HepG2 (cell line): ENCODE data around the gene SELENOH. TPM values are rescaled to one million over a fixed set of nuclear protein-coding genes. Genes with fewer than 3 reads are reported as not detected.
A peak's percentile ranks its signal among the peaks of the same experiment; 100 is the strongest.

ENCODE experiments used
- ARHGAP35 ChIP-seq: sonication (generic); formaldehyde crosslinking; IDR thresholded peaks from 2 replicates; pipeline ENCODE4 v1.9.0; 2022; ENCODE audit warnings: mild to moderate bottlenecking, inconsistent platforms, moderate library complexity, missing genetic modification reagents, borderline replicate concordance
- CENPT ChIP-seq: sonication (generic); formaldehyde crosslinking; IDR thresholded peaks from 2 replicates; pipeline ENCODE4 v1.8.0; 2022; ENCODE audit warnings: low read depth, mild to moderate bottlenecking, moderate library complexity, missing genetic modification reagents
- HMGXB4 ChIP-seq, 2 experiments: sonication (generic) in 1 of 2; formaldehyde crosslinking in 1 of 2; IDR thresholded peaks; 2 replicates each; pipeline versions ENCODE4 v1.4.0 to v1.6.1; 2018 to 2020; ENCODE audit warnings: missing genetic modification reagents in 2 of 2, borderline replicate concordance in 1 of 2, low read depth in 1 of 2, mild to moderate bottlenecking in 1 of 2, missing biosample characterization in 1 of 2
- KDM5A ChIP-seq: fragments of 200-600 bp; sonication (generic); IDR thresholded peaks from 2 replicates; pipeline ENCODE4 v1.7.0; 2018; ENCODE audit warnings: antibody characterized with exemption, mild to moderate bottlenecking, low read length, borderline replicate concordance
- NR2F1 ChIP-seq, 2 experiments: fragments of 450-650 bp in 1 of 2; formaldehyde crosslinking in 1 of 2; IDR thresholded peaks; 2 replicates each; pipeline versions ENCODE4 v1.5.0 to v1.6.1; 2016 to 2020; ENCODE audit warnings: mild to moderate bottlenecking in 1 of 2, missing compliant biosample characterization in 1 of 2, missing genetic modification reagents in 1 of 2, moderate library complexity in 1 of 2
- PRDM4 ChIP-seq: sonication (generic); formaldehyde crosslinking; IDR thresholded peaks from 2 replicates; pipeline ENCODE4 v1.9.0; 2021; ENCODE audit warnings: missing genetic modification reagents, borderline replicate concordance
- SCMH1 ChIP-seq: sonication (generic); formaldehyde crosslinking; IDR thresholded peaks from 2 replicates; pipeline ENCODE4 v1.9.0; 2021; ENCODE audit warnings: missing genetic modification reagents, mild to moderate bottlenecking, borderline replicate concordance
- TBP ChIP-seq: sonication (generic); formaldehyde crosslinking; IDR thresholded peaks from 2 replicates; pipeline ENCODE4 v1.5.0; 2020; ENCODE audit warnings: missing genetic modification reagents
- TCF7 ChIP-seq: sonication (generic); IDR thresholded peaks from 2 replicates; pipeline ENCODE4 v1.6.1; 2016; ENCODE audit warnings: antibody characterized with exemption, low read depth
- XRCC5 ChIP-seq: fragments of 200-400 bp; formaldehyde crosslinking; optimal IDR thresholded peaks from 2 replicates; pipeline ENCODE3; 2017; ENCODE audit warnings: mild to moderate bottlenecking, low read length
- YEATS4 ChIP-seq: sonication (generic); formaldehyde crosslinking; IDR thresholded peaks from 2 replicates; pipeline ENCODE4 v1.4.0; 2020; ENCODE audit warnings: missing genetic modification reagents, borderline replicate concordance
- ZNF382 ChIP-seq: sonication (generic); formaldehyde crosslinking; IDR thresholded peaks from 2 replicates; pipeline ENCODE4 v1.5.0; 2020; ENCODE audit warnings: missing genetic modification reagents, mild to moderate bottlenecking, borderline replicate concordance
- ZNF512 ChIP-seq: sonication (generic); formaldehyde crosslinking; IDR thresholded peaks from 2 replicates; pipeline ENCODE4 v1.4.0; 2020; ENCODE audit warnings: mild to moderate bottlenecking, missing genetic modification reagents
- ZNF576 ChIP-seq: sonication (generic); formaldehyde crosslinking; IDR thresholded peaks from 2 replicates; pipeline ENCODE4 v1.4.0; 2020; ENCODE audit warnings: mild to moderate bottlenecking, missing genetic modification reagents
- ZNF747 ChIP-seq: sonication (generic); formaldehyde crosslinking; IDR thresholded peaks from 2 replicates; pipeline ENCODE4 v1.8.1; 2023; ENCODE audit warnings: missing genetic modification reagents, mild to moderate bottlenecking, borderline replicate concordance
- ZNF770 ChIP-seq: sonication (generic); formaldehyde crosslinking; IDR thresholded peaks from 2 replicates; pipeline ENCODE4 v1.5.0; 2020; ENCODE audit warnings: mild to moderate bottlenecking, missing genetic modification reagents
- ZNF790 ChIP-seq: sonication (generic); formaldehyde crosslinking; IDR thresholded peaks from 2 replicates; pipeline ENCODE4 v1.8.0; 2022; ENCODE audit warnings: missing genetic modification reagents, mild to moderate bottlenecking, borderline replicate concordance
- ZNF891 ChIP-seq: sonication (generic); formaldehyde crosslinking; IDR thresholded peaks from 2 replicates; pipeline ENCODE4 v1.5.0; 2020; ENCODE audit warnings: mild to moderate bottlenecking, missing genetic modification reagents
- polyA plus RNA-seq, 8 experiments: library from polyadenylated mRNA; depleted of rRNA in 3 of 8; stranded (reverse) in 7 of 8; unstranded in 1 of 8; fragments of >200 nt; fragmentation: Illumina TruSeq in 4 of 8; extraction: Trizol in 4 of 8; gene quantifications; 2 replicates each; pipeline versions ENCODE4 v1.2.1 to v1.2.3, GENCODE V29; 2011 to 2016; ENCODE audit warnings: low read depth in 4 of 8, missing spikeins in 1 of 8, mixed read lengths in 1 of 8; ENCODE audit not compliant: insufficient read depth in 1 of 8
- total RNA-seq, 5 experiments: library from RNA; depleted of rRNA; stranded (reverse); fragments of >200 nt; fragmentation: Illumina TruSeq; extraction: Trizol; gene quantifications; 2 replicates each; pipeline ENCODE4 v1.2.3, GENCODE V29; 2016; ENCODE audit warnings: low read depth in 1 of 5

The SELENOH gene
- total and polyA plus RNA-seq, 2 of the 13 experiments (the other 11 are each of a cell fraction or from before 2014, with no cell fraction given), result 27.2 to 77.4 TPM

GRCh38 chr11:57761301-57762234, 20.3 kb downstream of the SELENOH start, which contains the start of gene CTNND1 (continued):
- TF ChIP-seq TCF7 (no peak), TBP (CRISPR knock-in tag) (no peak), ZNF770 (no peak), ZNF747 (CRISPR knock-in tag) (no peak), NR2F1 (CRISPR knock-in tag; IDR thresholded peaks at IDR 0.05) (peak in 1 of 2 experiments; percentile 35; a peak in 1 of 4 replicates), ZNF576 (CRISPR knock-in tag) (no peak), HMGXB4 (CRISPR knock-in tag; IDR thresholded peaks at IDR 0.05; ENCODE audit: borderline replicate concordance in 1 of 2, low read depth in 1 of 2) (peak; percentile 53 to 58; a peak in 3 of 4 replicates), PRDM4 (CRISPR knock-in tag) (no peak), ZNF790 (no peak), SCMH1 (CRISPR knock-in tag) (no peak), ZNF382 (CRISPR knock-in tag) (no peak), KDM5A (peak; percentile 85; the same call in 1 of the 2 replicates), ZNF891 (no peak), XRCC5 (peak; percentile 61), YEATS4 (CRISPR knock-in tag) (peak; percentile 68; the same call in 1 of the 2 replicates), ZNF512 (CRISPR knock-in tag) (no peak), CENPT (no peak), ARHGAP35 (CRISPR knock-in tag) (no peak)
